Hippocampal formation (tissue), 2 donors: Measurements from ENCODE around the gene PNPLA4.

Source experiments
- DNase-seq, 2 donors: peaks; one replicate each; lab custom pipeline; 2025; lab: John Stamatoyannopoulos, UW

PNPLA4 gene

GRCh38 chrX:7872042-7872441 is 55.2 kb downstream of the PNPLA4 start:
- no peak for DNase-seq

GRCh38 chrX:7852166-7852565 is 75.0 kb downstream of the PNPLA4 start:
- DNase-seq = no peak
